Measurements from ENCODE around the gene MIDN. TPM values are rescaled to one million over a fixed set of nuclear protein-coding genes. Genes with fewer than 3 reads are reported as not detected.

The MIDN gene
- total and polyA plus RNA-seq, 10 of the 15 experiments (the other 5 are each of a cell fraction or from before 2014, with no cell fraction given): 0.38 to 51.5 (median 7.2) TPM

GRCh38 chr19:1279782-1280341 is 31.5 kb downstream of the MIDN start:
- no peak overlapping the region for H3K27ac ChIP-seq (ENCODE audit: control insufficient read depth, insufficient read depth)
- RAD21 ChIA-PET (ENCODE audit: unreplicated experiment): interaction anchor here (0.7 to 1.5 kb wide), 8 partner anchors 11 to 163 kb away, joined by 3 to 22 read pairs (median 3); no protein-coding TSS in a partner anchor
- no peak overlapping the region for H3K4me3 ChIP-seq
- CTCF ChIA-PET: interaction anchor here (0.5 to 3.5 kb wide), 20 partner anchors 11 to 519 kb away, joined by 3 to 40 read pairs (median 4); partner anchors contain the start of gene CIRBP
- peaks cover 17% of the 10 kb centered on the region for H3K79me2 ChIP-seq (ENCODE audit: control insufficient read depth, insufficient read depth, low read length)
- no peaks in the 10 kb centered on the region; a peak in 1 of 4 replicates for H3K27me3 ChIP-seq (replicated peaks in 1 of 2; ENCODE audit: control insufficient read depth in 2 of 2, insufficient read depth in 2 of 2, low read length in 1 of 2)
- WGBS (ENCODE audit: insufficient coverage, insufficient replicate concordance, low lambda C conversion rate, missing lambda C conversion rate): 26% methylated on average over 10 of the region's 10 CpGs
- BruUV-seq (replicated peaks): no TSS peak
- H3K4me2 ChIP-seq (ENCODE audit: control insufficient read depth, insufficient read depth): no peak overlapping the region
- H3K36me3 ChIP-seq (ENCODE audit: control insufficient read depth in 2 of 2, insufficient read depth in 2 of 2, low read length in 1 of 2): peaks cover 7 to 20% of the 10 kb centered on the region in 2 experiments
- no peak overlapping the region for H3K9ac ChIP-seq (ENCODE audit: control insufficient read depth, insufficient read depth, low read length)
- intact Hi-C loops (cut with micrococcal nuclease; ENCODE audit: unreplicated experiment) (loop anchor here (1.0 kb wide), 1 partner anchor 92 kb away; no protein-coding TSS in a partner anchor), in situ Hi-C loops (cut with MboI) (loop anchor here (5.0 kb wide), 1 partner anchor 92 kb away; no protein-coding TSS in a partner anchor)
- peak; percentile 81 for FAIRE-seq
- H4K20me1 ChIP-seq (ENCODE audit: control insufficient read depth, insufficient read depth): no peaks in the 10 kb centered on the region; the same call in 1 of the 2 replicates
- ATAC-seq: peak; percentile 66
- peaks cover 9% of the 10 kb centered on the region for H3K4me1 ChIP-seq (ENCODE audit: control insufficient read depth, insufficient read depth, low read length)
- H2AFZ ChIP-seq (ENCODE audit: control insufficient read depth, low read depth, low read length): no peak overlapping the region
- DNase-seq (ENCODE audit: low read depth, low spot score): no peak
- no peaks in the 10 kb centered on the region for H3K9me3 ChIP-seq (replicated peaks; ENCODE audit: control insufficient read depth, insufficient read depth, low read length)
- SMC1A ChIA-PET (ENCODE audit: uncharacterized antibody, unreplicated experiment): interaction anchor here (0.6 to 1.5 kb wide), 5 partner anchors 36 to 103 kb away, joined by 3 to 12 read pairs (median 4); no protein-coding TSS in a partner anchor
- POLR2A ChIA-PET: interaction anchor here (0.8 to 1.5 kb wide), 2 partner anchors 11 to 35 kb away, joined by 3 to 5 read pairs; partner anchors contain the start of gene CIRBP
- 0 out of 2 replicates have a peak, but pooled peaks have one; percentile 25 for TF ChIP-seq IKZF1 (conservative IDR thresholded peaks at IDR 0.05)
- TF ChIP-seq POLR2AphosphoS2 (IDR thresholded peaks at IDR 0.05; ENCODE audit: low read depth, low read length): no peak; the same call in 1 of the 2 replicates
- TF ChIP-seq JUNB (IDR thresholded peaks at IDR 0.05): no peak
- TF ChIP-seq TBL1XR1 (IDR thresholded peaks at IDR 0.05; ENCODE audit: low read depth, low read length): no peak
- no peak for TF ChIP-seq ZNF384 (IDR thresholded peaks at IDR 0.05; ENCODE audit: borderline replicate concordance, low read depth, low read length)
- no peak for TF ChIP-seq SPI1 (IDR thresholded peaks at IDR 0.05; ENCODE audit: borderline replicate concordance, insufficient read depth, low read depth, low read length)
- TF ChIP-seq FOS (IDR thresholded peaks at IDR 0.05; ENCODE audit: borderline replicate concordance, extremely low read depth, insufficient read length): no peak
- no peak for TF ChIP-seq ZZZ3 (IDR thresholded peaks at IDR 0.05; ENCODE audit: control insufficient read depth, insufficient read length, low read depth)
- no peak for TF ChIP-seq PML (IDR thresholded peaks at IDR 0.05; ENCODE audit: low read length)
- TF ChIP-seq CREB1 (IDR thresholded peaks at IDR 0.05; ENCODE audit: low read depth): 0 out of 2 replicates have a peak, but pooled peaks have one; percentile 13
- TF ChIP-seq E2F4 (IDR thresholded peaks at IDR 0.05; ENCODE audit: low read depth, low read length): no peak
- TF ChIP-seq EZH2 (IDR thresholded peaks at IDR 0.05; ENCODE audit: borderline replicate concordance, control insufficient read depth, low read depth, low read length): no peak
- TF ChIP-seq, protein P1, sequence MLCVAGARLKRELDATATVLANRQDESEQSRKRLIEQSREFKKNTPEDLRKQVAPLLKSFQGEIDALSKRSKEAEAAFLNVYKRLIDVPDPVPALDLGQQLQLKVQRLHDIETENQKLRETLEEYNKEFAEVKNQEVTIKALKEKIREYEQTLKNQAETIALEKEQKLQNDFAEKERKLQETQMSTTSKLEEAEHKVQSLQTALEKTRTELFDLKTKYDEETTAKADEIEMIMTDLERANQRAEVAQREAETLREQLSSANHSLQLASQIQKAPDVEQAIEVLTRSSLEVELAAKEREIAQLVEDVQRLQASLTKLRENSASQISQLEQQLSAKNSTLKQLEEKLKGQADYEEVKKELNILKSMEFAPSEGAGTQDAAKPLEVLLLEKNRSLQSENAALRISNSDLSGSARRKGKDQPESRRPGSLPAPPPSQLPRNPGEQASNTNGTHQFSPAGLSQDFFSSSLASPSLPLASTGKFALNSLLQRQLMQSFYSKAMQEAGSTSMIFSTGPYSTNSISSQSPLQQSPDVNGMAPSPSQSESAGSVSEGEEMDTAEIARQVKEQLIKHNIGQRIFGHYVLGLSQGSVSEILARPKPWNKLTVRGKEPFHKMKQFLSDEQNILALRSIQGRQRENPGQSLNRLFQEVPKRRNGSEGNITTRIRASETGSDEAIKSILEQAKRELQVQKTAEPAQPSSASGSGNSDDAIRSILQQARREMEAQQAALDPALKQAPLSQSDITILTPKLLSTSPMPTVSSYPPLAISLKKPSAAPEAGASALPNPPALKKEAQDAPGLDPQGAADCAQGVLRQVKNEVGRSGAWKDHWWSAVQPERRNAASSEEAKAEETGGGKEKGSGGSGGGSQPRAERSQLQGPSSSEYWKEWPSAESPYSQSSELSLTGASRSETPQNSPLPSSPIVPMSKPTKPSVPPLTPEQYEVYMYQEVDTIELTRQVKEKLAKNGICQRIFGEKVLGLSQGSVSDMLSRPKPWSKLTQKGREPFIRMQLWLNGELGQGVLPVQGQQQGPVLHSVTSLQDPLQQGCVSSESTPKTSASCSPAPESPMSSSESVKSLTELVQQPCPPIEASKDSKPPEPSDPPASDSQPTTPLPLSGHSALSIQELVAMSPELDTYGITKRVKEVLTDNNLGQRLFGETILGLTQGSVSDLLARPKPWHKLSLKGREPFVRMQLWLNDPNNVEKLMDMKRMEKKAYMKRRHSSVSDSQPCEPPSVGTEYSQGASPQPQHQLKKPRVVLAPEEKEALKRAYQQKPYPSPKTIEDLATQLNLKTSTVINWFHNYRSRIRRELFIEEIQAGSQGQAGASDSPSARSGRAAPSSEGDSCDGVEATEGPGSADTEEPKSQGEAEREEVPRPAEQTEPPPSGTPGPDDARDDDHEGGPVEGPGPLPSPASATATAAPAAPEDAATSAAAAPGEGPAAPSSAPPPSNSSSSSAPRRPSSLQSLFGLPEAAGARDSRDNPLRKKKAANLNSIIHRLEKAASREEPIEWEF (IDR thresholded peaks at IDR 0.05; ENCODE audit: insufficient replicate concordance, low read depth, low read length): no peak
- TF ChIP-seq RCOR1 (conservative IDR thresholded peaks at IDR 0.05; ENCODE audit: low read depth, low read length): no peak
- TF ChIP-seq FOXK2 (IDR thresholded peaks at IDR 0.05): no peak
- peak; percentile 35; the same call in 1 of the 2 replicates for TF ChIP-seq ZNF207 (IDR thresholded peaks at IDR 0.05; ENCODE audit: borderline replicate concordance)
- TF ChIP-seq EP300 (IDR thresholded peaks at IDR 0.05; ENCODE audit: borderline replicate concordance in 1 of 2, control insufficient read depth in 1 of 2, low read depth in 2 of 2, low read length in 2 of 2): no peak
- no peak for TF ChIP-seq ZSCAN29 (IDR thresholded peaks at IDR 0.05)

All from GM12878 (cell line).